ENCODE results near the gene ZNF48.

Gene ZNF48

GRCh38 chr16:30358990-30359870, 36.0 kb upstream of the ZNF48 start:
- no peak for DNase-seq (ENCODE audit: low read depth)

- no peak for DNase-seq (ENCODE audit: low read depth)
Observed at GRCh38 chr16:30359871-30360170, 35.4 kb upstream of the ZNF48 start.

GRCh38 chr16:30361180-30361579, 34.0 kb upstream of the ZNF48 start:
- DNase-seq (ENCODE audit: low read depth) = no peak

- DNase-seq (ENCODE audit: low read depth) = no peak
Observed at GRCh38 chr16:30365200-30365599, 30.0 kb upstream of the ZNF48 start.

- DNase-seq (ENCODE audit: low read depth) = no peak
Observed at GRCh38 chr16:30366511-30366910, 28.7 kb upstream of the ZNF48 start.

- DNase-seq (ENCODE audit: low read depth) = no peak
Observed at GRCh38 chr16:30367349-30368009, 27.7 kb upstream of the ZNF48 start.

GRCh38 chr16:30368122-30368791, 27.0 kb upstream of the ZNF48 start:
- no peak for DNase-seq (ENCODE audit: low read depth)

GRCh38 chr16:30368792-30369090, 26.5 kb upstream of the ZNF48 start:
- DNase-seq (ENCODE audit: low read depth) = no peak

- no peak for DNase-seq (ENCODE audit: low read depth)
Observed at GRCh38 chr16:30369091-30369937, 25.9 kb upstream of the ZNF48 start.

- DNase-seq (ENCODE audit: low read depth) = no peak
Observed at GRCh38 chr16:30369938-30370455, 25.2 kb upstream of the ZNF48 start.

- DNase-seq (ENCODE audit: low read depth) = peak; percentile 99
Observed at GRCh38 chr16:30370456-30371247, 24.6 kb upstream of the ZNF48 start, which contains the start of gene TBC1D10B. Gene TBC1D10B, minus strand, starts transcription at chr16:30370494. Its CDS starts 311 bp downstream, at chr16:30370183.

GRCh38 chr16:30371248-30371816, 23.9 kb upstream of the ZNF48 start:
- DNase-seq (ENCODE audit: low read depth) = no peak

- DNase-seq (ENCODE audit: low read depth) = no peak
Observed at GRCh38 chr16:30372038-30372712, 23.0 kb upstream of the ZNF48 start.

GRCh38 chr16:30372725-30373124, 22.5 kb upstream of the ZNF48 start:
- DNase-seq (ENCODE audit: low read depth) = no peak

GRCh38 chr16:30374538-30374937, 20.7 kb upstream of the ZNF48 start, which contains the start of gene MYL11:
Gene MYL11, plus strand, starts transcription at chr16:30374802. Its CDS starts 56 bp downstream, at chr16:30374858.
- DNase-seq (ENCODE audit: low read depth) = no peak

GRCh38 chr16:30375864-30376263, 19.4 kb upstream of the ZNF48 start:
- no peak for DNase-seq (ENCODE audit: low read depth)

- DNase-seq (ENCODE audit: low read depth) = no peak
Observed at GRCh38 chr16:30376461-30376902, 18.7 kb upstream of the ZNF48 start.

- no peak for DNase-seq (ENCODE audit: low read depth)
Observed at GRCh38 chr16:30377050-30377811, 18.0 kb upstream of the ZNF48 start.

- peak; percentile 88 for DNase-seq (ENCODE audit: low read depth)
Observed at GRCh38 chr16:30377812-30378235, 17.4 kb upstream of the ZNF48 start.
